AG04450 (cell line): ENCODE results near the gene PPP1R16B. TPM values are rescaled to one million over a fixed set of nuclear protein-coding genes. Genes with fewer than 3 reads are reported as not detected.

Experiments used
- CTCF ChIA-PET: fragments of 300-600, 350-600 bp; formaldehyde crosslinking; extraction: SDS; loops from one replicate; lab custom pipeline; 2022; ENCODE audit warnings: antibody characterized with exemption, inconsistent platforms; lab: Charles Lee
- POLR2A ChIA-PET: fragments of 350-600 bp; formaldehyde crosslinking; extraction: SDS; loops from one replicate; lab custom pipeline; 2021; ENCODE audit warnings: antibody characterized with exemption, inconsistent platforms; lab: Yijun Ruan, JAX
- DNase-seq: peaks from one replicate; pipeline ENCODE4 v3.0.0-alpha.2; 2011; ENCODE audit warnings: low read depth, low spot score
- H3K27ac ChIP-seq: one replicate; pipeline ENCODE4 v1.5.1; 2012; ENCODE audit warnings: low read depth, low read length, control low read depth
- H3K27me3 ChIP-seq: one replicate; pipeline ENCODE4 v1.6.0; 2012; ENCODE audit warnings: low read length; ENCODE audit not compliant: control insufficient read depth, insufficient read depth
- H3K4me3 ChIP-seq: 2 replicates; pipeline ENCODE4 v1.5.1; 2011; ENCODE audit warnings: mild to moderate bottlenecking, low read depth, low read length, control low read depth
- H3K9me3 ChIP-seq: 2 replicates; pipeline ENCODE4 v1.5.1; 2012; ENCODE audit warnings: low read length; ENCODE audit not compliant: control insufficient read depth, insufficient read depth
- polyA plus RNA-seq: library from polyadenylated mRNA; depleted of rRNA; stranded (reverse); fragments of >200 nt; gene quantifications from 2 replicates; pipeline ENCODE4 v1.2.3, GENCODE V29; 2011
- TF ChIP-seq, protein P1 (sequence below): IDR thresholded peaks from 2 replicates; pipeline ENCODE4 v1.5.1; 2011; ENCODE audit warnings: low read depth, low read length, control low read depth, inconsistent platforms

PPP1R16B gene
- polyA plus RNA-seq, 1 experiment: not detected

GRCh38 chr20:38903335-38903734, 97.8 kb downstream of the PPP1R16B start:
- H3K4me3 ChIP-seq: no peak overlapping the region
- H3K9me3 ChIP-seq: no peaks in the 10 kb centered on the region
- no peak overlapping the region for H3K27ac ChIP-seq
- ChIA-PET CTCF (interaction anchor here (0.5 kb wide), 1 partner anchor 145 kb away, joined by 14 read pairs; no protein-coding TSS in a partner anchor), POLR2A (no interaction called here)
- TF ChIP-seq, protein P1, sequence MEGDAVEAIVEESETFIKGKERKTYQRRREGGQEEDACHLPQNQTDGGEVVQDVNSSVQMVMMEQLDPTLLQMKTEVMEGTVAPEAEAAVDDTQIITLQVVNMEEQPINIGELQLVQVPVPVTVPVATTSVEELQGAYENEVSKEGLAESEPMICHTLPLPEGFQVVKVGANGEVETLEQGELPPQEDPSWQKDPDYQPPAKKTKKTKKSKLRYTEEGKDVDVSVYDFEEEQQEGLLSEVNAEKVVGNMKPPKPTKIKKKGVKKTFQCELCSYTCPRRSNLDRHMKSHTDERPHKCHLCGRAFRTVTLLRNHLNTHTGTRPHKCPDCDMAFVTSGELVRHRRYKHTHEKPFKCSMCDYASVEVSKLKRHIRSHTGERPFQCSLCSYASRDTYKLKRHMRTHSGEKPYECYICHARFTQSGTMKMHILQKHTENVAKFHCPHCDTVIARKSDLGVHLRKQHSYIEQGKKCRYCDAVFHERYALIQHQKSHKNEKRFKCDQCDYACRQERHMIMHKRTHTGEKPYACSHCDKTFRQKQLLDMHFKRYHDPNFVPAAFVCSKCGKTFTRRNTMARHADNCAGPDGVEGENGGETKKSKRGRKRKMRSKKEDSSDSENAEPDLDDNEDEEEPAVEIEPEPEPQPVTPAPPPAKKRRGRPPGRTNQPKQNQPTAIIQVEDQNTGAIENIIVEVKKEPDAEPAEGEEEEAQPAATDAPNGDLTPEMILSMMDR: no peak
- no peak for DNase-seq
- peaks cover 8% of the 10 kb centered on the region for H3K27me3 ChIP-seq

DNA sequence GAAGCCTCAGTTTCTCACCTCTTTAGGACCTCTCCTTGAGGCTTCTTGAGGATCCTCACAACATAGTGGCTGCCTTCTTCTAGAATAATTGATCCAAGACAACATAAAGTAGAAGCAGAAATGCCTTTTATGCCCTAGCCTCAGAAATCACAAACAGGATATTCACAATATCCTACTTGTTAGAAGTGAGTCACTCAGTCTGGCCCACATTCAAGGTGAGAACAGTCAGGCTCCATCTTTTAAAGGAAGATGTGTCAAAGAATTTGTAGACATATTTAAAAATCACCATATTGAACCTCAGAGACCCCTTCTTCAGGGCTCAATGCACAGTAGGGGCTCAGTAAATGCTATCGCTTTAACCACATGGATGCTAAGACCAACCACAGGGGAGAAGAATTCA, 99.9 kb downstream of the PPP1R16B start:
- TF ChIP-seq, protein P1: no peak
- DNase-seq: no peak
- Histone ChIP-seq H3K4me3 (no peak overlapping the region), H3K9me3 (no peaks in the 10 kb centered on the region), H3K27me3 (peaks cover 2% of the 10 kb centered on the region), H3K27ac (no peak overlapping the region)
- ChIA-PET POLR2A (no interaction called here), CTCF (interaction anchor here (1.5 kb wide), 1 partner anchor 11 kb away, joined by 4 read pairs; no protein-coding TSS in a partner anchor)

- Histone ChIP-seq H3K4me3 (no peak overlapping the region), H3K27me3 (peaks cover 2% of the 10 kb centered on the region), H3K9me3 (no peaks in the 10 kb centered on the region), H3K27ac (no peak overlapping the region)
- no peak for DNase-seq
- ChIA-PET POLR2A (no interaction called here), CTCF (interaction anchor here (1.0 kb wide), 1 partner anchor 13 kb away, joined by 3 read pairs; no protein-coding TSS in a partner anchor)
- TF ChIP-seq, protein P1: no peak
These were observed 102.6 kb downstream of the PPP1R16B start for GRCh38 chr20:38907918-38908677.

GRCh38 chr20:38915355-38915754, 109.9 kb downstream of the PPP1R16B start:
- Histone ChIP-seq H3K4me3 (no peak overlapping the region), H3K27ac (no peak overlapping the region), H3K9me3 (no peaks in the 10 kb centered on the region), H3K27me3 (peaks cover 20% of the 10 kb centered on the region)
- ChIA-PET POLR2A (no interaction called here), CTCF (no interaction called here)
- no peak for DNase-seq
- TF ChIP-seq, protein P1: no peak

DNA sequence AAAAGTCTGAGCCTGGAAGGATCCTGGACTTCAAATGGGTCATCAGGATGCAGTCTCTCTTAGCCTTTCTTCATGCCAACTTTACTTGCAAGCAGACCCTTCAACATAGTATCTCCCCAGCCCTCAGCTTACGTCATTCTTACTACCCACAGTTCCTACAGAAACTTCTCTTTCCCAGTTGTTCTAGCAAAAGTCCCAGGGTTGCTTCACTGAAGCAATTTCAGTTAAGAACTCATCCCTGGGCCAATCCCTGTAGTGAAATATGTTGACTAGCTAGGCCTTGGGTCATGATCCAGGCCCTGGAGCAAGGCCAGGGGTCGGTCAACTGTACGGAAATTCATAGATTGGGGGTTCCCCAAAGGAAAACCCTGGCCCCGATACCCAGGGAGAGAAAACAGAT, 112.2 kb downstream of the PPP1R16B start:
- TF ChIP-seq, protein P1: no peak
- DNase-seq: no peak
- Histone ChIP-seq H3K4me3 (no peak overlapping the region), H3K27ac (no peak overlapping the region), H3K9me3 (no peaks in the 10 kb centered on the region), H3K27me3 (peaks cover 38% of the 10 kb centered on the region)
- POLR2A ChIA-PET: no interaction called here
- CTCF ChIA-PET: interaction anchor here (0.7 to 2.0 kb wide), 5 partner anchors 9 to 163 kb away, joined by 3 to 9 read pairs (median 4); partner anchors contain the start of gene FAM83D
